Measurements from ENCODE around the gene MAOB.

- no peak for TF ChIP-seq CTCF (IDR thresholded peaks at IDR 0.05; ENCODE audit: extremely low read depth in 1 of 2, insufficient read depth in 1 of 2, low read depth in 1 of 2, low read length in 2 of 2)
- TF ChIP-seq GATA2 (IDR thresholded peaks at IDR 0.05; ENCODE audit: insufficient read depth, insufficient read length, low read depth, low read length): no peak
Measured at GRCh38 chrX:43878906-43879526, 3.2 kb downstream of the MAOB start.

Data from endothelial cell of umbilical vein (primary cell).